Middle frontal gyrus (tissue), 1 donor: ENCODE data around the gene ELOB.

Experiments
- DNase-seq: peaks from one replicate; pipeline ENCODE4 v3.0.0-alpha.2; 2015; ENCODE audit warnings: low spot score; ENCODE audit errors: extremely low spot score

The ELOB gene

DNA sequence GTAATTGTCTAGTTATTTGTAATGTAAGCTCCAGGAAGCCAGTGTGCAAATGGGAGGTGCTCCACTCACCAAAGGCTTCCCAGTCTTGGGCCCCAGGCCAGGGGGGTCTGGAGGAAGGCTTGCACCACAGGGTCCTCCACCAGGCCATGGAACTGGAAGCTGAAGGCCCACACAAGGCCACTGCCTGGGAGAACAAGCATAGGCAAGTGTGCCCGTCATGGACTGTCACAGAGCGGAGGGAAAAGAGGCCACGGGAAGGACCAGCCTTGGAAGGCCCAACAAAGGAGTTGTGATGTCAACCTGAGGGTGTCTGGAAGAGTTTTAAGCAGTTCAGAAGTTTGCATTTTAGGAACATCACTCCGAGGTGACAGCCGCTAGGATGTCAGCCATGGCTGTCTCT lies 27.6 kb downstream of the ELOB start:
- no peak for DNase-seq

DNA sequence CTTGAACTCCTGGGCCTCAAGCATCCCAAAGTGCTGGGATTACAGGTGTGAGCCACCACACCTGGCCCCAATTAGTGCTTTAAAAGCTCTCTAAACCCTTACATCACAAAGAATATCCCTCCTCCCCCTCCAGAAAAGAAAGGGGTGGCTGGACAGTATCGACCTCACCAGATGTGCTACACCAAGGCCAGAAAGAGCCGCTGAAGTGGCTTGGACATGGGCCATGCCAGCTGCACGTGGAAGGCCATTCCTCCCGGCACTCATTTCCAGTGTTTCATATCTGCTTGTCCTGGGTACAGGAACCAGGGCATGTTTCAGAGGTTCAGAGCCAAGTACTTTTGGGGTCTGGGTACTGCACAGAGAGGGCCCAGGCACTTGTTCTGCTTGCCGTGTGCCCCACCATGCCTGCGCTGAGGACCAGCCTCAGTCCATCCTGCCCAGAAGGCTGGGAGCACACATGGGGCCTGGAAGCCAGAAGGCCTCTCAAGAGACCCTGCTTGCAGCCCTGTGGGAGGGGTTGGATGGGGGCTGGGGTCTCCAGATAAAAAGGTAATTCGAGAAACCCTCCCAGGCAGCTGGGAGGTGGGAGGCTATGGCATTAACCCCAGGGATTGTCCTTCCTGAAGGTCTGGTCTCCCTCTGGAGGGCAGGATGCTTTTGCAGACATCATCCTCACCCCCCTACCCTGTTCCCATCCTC lies 28.2 kb downstream of the ELOB start:
- DNase-seq = no peak

DNA sequence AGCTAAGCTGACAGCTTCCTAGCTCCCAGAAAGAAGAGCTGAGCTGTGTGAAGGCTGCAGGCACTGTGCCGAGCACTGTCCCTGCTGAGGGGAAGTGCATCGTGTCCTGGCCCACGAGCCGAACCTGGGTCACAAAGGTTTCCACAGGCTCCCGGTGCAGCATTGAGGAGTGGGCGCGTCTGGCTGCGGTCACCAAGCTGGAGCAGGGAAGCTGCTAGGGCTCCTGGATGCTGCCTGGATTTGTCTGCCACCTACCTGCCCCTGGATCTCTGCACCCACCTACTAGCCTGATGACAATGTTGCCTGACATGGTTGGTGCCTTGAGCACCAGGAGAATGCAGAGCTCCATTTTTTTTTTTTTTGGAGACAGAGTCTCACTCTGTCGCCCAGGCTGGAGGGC lies 31.1 kb downstream of the ELOB start:
- no peak for DNase-seq

DNA sequence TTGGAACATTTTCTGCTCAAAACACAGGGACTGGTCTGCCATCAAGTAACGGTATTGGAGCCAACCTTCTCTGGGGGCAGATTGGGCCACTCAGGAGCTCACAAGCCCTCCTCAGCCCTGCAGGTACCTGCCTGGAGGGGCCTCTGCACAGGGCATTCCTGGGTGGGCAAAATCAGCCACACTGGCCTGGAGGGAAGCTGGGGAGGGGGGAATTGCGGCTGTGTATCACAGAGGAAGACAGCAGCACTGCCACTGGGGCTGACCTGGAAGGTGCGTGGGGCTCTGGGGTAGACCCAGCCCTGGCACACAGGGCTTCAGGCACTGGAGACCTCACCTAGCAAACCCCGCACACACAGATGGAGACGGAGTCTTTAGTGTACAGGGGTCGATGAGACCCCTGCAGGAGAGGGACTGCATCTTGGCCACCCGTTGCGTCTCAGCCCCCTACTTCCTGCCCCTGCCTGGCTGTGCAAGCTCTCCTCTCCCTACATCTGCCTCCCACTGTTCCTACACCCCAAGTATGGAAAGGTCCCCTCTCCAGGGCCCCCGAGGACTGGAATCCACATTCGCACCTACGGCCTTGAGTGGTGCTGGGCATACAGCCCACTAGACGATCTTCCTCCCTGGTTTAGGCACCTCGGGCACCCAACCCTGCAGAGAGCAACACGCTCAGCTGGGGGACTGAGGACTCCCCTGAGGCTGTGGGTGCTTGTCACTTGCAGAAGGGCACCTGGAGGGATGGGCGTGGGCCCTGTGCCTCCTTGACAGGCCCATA lies 31.8 kb downstream of the ELOB start:
- no peak for DNase-seq

DNA sequence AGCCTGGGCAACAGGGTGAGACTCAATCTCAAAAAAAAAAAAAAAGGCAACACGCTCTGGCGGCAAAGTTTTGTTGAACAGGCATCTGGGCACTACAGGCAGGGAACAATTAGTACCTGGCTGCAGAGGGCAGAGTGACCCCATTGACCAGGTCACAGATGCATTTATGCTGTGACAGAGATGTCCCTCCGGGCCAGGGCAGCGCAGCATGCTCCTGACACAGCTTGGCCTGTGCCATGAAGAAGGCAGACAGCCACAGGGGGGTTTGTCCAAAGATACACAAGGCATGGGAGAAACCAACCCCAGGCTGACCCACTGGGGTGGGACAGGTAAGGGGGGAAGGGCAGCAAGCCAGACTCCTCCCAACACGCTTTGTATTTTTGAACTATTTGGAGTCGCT lies 32.4 kb downstream of the ELOB start:
- DNase-seq = no peak

DNA sequence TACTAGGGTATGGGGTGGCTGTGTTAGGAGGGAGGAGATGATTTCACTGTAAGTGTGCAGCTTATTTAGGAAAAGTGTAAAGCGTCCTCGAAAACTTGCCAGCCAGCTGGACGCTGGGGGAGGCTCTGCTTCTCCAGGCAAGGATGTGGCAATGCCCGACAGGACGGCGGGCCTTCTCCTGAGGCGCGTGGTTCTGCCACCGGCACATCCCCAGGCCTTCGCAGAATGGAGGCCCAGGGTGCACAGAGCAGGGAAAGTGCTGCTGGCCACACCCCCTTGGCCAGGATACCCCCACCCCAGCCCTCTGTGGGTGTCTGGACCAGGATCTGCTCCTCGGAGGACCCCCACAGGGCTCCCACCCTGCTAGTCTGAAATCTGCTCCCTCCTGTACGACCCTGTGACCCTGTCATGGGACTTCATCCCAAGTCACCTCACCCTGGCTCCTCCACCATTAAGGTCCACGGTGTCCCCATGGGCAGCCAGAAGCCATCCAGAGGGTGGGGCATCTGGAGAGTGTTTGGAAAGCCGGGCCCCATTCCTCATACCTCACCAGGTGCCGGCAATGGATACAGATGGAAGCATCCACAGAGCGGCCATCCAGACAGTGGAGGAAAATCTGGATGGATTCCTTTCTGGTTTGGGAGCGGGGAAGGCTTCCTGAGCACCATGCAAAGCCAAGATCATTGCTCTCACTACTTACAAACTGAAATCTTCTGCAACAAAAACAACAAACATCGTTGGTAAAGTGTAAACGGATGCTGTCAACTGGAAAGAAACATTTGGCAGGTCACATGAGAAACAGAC lies 33.9 kb downstream of the ELOB start:
- no peak for DNase-seq

DNA sequence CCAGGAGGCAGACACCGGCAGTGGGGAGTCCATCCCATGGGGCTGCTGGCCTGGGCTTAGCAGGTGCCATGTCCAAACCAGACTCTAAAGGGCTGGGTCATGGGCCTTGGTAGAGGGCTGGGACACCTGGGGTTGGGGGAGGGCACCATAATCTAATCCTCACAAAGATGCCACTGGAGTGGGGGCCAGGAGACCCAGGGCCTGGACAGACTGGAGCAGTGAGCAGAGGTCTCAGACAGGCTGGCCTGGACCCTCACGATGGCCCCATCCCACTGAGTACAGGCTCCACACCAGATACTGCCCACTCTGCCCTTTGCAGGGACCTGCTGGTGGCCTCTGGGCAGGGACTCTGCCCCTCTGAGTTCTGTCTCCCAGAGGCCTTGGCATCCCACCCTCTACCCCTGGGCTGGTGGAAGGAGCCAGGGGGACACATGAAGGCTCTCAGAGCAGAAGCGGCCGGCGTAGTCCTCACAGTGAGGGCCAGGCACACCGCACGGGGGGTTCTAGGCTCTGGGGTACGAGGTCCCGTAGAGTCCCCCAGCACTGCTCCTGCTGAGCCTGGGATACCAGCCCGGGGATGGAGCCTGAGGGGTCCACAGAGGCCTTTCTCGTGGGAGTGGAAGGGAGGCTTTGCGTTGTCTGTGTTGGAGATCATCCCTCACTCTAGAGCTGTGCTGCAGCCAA lies 34.6 kb downstream of the ELOB start:
- DNase-seq = no peak

DNA sequence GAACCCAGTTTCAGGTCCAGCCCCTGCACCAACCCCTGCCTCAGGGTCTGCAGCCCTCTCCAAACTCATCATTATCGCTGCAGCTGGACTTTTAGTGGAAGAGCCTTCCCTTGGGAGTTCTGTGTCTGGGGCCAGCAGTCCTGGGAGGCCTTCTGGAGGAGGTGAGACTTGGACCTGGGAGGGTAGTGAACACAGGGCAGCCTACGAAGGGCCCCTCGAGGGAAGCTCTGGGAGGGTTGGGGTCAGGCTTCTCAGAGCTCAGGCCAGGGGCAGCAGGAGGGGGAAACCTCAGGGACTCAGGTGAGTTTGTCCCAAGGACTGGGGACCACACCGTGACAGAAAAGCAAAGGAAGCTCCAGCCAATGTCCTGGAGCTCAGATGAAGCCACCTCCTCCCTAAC lies 35.9 kb downstream of the ELOB start:
- DNase-seq = no peak

DNA sequence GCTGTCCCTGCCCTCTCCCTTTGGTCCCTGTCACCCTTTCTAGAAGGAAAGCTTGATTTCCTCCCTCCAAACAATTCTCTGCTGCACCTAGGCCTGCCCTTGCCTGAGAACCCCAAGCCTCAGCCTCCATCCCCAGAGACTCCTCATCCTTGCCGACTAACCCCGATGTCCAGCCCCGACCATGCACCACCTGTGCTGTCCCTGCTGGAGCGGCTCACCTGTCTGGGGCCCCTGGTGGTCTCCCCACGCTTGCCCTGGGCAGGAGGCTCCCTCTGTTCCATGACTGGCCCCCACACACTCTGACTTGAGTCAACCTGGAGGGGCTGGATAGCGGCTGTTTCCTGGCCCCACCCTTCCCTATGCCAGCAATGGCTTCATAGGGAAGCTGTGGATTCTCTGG lies 36.6 kb downstream of the ELOB start:
- DNase-seq = no peak

DNA sequence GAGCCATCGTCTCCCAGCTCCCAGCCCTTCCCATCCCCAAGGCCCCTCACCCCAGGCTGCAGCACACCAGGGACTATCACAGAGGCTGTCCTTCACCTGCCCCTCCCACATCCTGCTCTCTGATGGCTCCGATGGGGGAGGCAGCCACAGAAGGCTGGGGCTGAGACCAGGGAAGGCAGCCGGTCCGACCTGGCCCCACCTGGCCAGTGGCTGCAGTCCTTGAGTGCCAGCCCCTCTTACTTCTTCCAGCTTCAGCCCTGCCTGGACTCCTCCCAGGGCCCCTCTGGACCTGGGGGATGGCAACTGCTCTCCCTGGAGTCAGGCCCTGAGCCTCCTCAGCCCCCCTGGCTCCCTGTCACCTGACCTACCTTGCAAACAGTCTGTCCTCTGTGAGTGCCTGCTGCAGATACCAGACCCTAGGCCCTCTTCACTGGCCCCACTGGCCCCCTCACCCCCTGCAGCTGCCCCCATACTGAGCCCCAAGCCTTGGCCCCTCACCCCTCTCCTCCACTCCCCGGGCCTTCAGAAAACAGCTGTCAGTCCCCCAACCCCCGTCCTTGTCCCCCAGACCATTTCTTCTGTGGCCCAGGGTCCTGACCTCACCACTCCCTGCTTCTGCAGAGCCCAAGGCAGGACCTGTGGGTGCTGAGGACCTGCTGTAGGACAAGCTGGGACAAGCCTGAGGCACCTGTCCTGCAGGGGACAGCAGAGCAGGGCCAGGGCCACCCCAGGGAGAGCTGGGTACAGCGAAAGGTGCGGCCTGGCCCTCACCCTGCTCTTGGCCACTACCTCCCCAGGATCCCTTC lies 37.3 kb downstream of the ELOB start:
- no peak for DNase-seq

DNA sequence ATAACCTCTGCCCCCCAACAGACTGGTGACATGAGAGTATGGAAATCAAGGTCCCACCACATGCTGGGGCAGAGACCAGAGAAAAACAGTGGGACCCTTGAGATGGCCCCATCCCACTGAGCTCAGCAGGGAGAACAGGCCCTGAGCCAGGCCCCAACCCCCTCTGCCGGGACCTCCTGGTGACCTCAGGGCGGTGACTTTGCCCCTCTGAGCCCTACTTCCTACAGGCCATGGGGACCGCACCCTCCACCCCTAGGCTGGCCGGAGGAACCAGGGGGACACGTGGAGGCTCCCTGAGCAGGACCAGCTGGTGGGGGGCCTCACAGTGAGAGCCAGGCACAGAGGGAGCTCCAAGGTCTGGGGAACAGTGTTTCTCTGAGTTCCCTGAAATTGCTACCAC lies 38.5 kb downstream of the ELOB start:
- DNase-seq = no peak

DNA sequence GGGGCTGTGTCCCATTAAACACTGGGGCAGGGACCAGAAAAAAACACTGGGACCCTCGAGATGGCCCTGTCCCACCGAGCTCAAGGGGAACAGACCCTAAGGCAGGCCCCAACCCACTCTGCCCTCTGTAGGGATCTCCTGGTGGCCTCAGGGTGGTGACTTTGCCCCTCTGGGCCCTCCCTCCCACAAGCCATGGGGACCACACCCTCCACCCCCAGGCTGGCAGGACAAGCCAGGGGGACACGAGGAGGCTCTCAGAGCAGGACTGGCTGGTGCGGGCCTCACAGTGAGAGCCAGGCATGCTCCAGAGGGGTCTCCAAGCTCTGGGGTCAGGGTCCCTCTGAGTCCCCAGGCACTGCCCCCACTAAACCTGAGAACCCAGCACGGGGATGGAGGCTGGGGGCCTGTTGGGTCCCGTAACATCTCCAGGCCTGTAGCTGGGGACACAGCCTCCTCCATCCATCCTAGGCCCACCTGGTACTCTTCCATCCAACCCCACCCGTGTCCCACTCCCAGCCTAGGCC lies 39.1 kb downstream of the ELOB start:
- no peak for DNase-seq

DNA sequence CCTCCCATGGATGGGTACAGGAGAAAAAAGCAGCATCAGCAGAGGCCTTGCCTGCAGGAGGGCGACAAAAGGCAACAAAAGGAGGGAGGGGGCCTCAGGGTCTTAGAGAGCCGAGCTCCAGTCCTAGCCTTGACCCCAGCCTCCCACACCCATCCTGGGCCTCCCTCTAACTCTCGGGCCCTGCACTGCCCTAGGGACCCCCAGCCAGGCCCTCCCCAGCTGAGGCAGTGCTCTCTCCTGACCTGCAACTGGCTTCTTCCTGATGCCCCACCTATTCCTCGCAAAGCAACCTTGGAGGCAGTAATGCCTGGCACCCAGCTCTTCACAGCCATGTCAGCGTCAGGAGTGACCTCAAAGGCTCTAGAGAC lies 39.9 kb downstream of the ELOB start:
- no peak for DNase-seq

DNA sequence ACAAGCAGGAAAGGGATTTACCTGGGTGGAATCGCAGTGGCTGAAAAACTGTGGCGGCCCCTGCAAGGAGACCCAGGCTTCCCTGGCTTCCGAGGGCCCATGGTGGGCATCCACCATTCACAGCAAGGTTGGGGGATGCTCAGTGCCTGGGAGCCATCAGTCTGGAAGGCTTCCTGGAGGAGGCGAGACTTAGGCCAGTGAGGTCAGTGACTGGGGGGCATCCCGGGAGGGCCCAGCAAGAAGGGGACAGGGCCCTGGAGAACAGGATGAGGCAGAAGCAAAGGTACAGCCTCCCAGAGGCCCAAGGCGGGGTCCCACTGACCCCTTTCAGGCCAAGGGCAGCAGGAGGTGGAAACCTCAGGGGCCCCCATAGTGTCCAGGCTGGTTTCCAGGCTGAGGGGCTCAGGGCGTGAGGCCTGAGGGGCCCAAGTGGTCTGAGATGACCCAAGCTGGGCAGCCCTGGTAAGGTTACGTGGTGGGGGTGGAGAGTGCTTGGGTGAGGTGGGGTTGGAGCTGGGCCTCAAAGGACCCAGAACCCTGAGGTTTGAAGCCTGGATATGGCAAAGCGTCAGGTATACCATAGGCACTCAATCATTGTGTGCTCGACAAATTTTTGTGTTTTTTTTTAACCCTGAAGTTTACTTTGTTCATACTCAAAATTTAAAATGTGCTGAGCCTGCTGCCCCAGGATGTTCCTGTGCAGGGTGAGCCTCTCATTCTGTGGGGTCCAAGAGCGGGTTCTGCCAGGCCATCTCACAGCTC lies 40.4 kb downstream of the ELOB start:
- no peak for DNase-seq

DNA sequence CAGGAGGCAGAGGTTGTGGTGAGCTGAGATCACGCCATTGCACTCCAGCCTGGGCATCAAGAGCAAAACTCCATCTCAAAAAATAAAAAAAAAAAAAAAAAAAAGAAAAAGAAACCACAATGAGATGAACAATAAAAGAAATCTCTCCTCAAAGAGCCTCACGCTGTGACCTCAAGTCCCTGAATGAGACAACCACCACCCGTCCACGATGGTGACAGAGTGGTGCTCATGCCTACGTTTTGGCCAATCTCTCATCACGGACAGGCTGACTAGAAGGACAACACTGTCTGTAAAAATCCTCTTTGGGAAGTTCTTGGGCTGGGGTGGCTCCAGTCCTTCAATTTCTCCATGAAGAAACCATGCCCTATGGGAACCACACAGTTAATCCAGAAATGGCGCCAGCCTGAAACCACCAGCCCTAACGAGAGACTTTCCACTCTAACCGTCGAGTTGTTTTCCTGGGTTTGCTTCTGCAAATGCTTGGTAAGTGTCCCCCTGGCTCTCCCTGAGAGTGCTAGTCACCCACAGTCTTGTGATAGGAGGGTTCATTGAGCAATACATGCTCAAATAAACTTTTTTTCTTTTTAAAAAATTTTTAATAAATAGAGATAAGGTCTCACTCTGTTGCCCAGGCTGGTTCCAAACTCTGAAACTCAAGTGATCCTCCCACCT lies 42.1 kb downstream of the ELOB start:
- DNase-seq = no peak

DNA sequence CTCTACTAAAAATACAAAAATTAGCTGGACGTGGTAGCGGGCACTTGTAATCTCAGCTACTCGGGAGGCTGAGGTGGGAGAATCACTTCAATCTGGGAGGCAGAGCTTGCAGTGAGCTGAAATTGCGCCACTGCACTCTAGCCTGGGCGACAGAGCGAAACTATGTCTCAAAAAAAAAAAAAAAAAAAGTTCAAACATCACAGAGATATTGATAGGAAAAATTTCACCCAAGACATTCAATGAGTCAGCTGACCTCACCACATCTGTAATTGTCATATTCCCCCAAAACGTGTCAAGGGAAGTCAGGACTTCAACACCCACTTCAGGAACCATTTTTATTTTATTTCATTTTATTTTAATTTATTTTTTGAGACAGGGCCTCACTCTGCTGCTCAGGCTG lies 49.0 kb downstream of the ELOB start:
- no peak for DNase-seq

DNA sequence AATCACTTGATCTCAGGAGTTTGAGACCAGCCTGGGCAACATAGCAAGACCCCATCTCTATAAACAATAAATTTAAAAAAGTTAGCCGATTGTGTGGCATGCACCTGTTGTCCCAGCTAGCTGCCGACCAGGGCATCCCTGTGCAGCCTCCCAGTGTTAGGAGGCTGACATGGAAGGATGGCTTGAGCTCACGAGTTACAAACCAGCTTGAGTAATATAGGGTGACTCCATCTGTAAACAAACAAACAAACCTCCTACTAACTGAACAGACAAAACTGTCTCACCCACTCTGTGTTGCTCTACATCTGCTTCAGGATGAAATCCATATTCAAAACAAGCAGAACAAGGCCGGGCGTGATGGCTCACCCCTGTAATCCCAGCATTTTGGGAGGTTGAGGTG lies 50.2 kb downstream of the ELOB start:
- no peak for DNase-seq

DNA sequence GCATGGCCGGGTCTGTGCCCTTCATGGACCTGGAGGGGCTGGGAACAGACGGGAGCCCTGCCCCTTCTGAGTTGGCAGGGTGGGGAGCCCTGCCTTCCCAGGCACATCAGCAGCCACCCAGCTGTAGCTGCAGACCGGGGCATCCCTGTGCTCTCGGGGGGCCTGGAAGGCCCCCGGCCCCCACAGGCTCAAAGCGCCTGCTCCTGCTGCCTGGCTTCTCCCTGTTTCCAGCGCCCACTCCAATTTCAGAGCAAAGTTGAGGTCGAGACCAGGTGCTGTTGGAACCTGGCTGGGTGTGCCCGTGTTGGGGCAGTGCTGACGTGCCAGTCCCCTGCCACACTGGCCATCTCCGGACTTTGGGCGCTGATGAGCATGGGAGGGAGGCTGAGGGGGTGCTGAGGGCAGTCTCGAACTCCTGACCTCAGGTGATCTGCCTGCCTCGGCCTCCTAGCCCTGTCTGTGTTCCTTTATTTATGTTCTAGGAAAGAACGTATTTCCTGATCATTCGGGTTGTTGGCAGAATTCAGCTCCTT lies 52.2 kb downstream of the ELOB start:
- no peak for DNase-seq

DNA sequence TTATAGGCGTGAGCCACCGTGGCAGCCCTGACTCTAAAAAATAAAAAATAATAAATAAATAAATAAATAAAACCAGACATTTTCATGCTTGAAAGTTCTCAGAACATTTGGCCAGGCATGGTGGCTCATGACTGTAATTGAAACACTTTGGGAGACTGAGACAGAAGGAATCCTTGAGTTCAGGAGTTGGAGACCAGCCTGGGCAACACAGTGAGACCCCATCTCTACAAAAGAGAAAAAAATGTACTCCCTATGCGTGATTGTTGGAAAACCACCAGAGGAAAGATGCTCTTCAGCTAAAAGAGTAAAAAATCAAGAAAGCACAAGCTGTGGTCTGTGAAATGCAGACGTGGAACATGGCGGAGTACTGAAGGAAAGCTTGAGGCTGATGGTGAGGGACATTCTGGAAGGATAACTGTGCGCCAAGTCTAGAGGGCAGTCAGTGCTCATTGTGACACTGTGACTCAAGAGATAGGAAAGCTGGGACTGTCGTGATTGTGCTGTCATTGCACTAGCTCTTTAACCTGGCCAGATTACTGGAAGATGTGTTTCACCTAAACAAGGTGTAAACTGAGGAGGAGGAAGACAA lies 52.9 kb downstream of the ELOB start:
- DNase-seq = no peak
